ENCODE results near the gene GTPBP6.
A peak's percentile ranks its signal among the peaks of the same experiment; 100 is the strongest.
"Not testable (repeated sequence)": the region's sequence is repeated elsewhere in the genome, so short reads cannot be mapped to it uniquely, and the experiment has no call there.

The GTPBP6 gene

GRCh38 chrX:318068-318738, 393 bp downstream of the GTPBP6 start:
- peak; percentile 95 to 98 for DNase-seq (ENCODE audit: low read depth in 1 of 2, low spot score in 1 of 2)

- no peak for DNase-seq (ENCODE audit: low read depth in 1 of 2, low spot score in 1 of 2)
These were observed 1.1 kb downstream of the GTPBP6 start for GRCh38 chrX:317424-318067.

GRCh38 chrX:316351-317325, 2.0 kb downstream of the GTPBP6 start:
- no peak for DNase-seq (ENCODE audit: low read depth in 1 of 2, low spot score in 1 of 2)

- DNase-seq (ENCODE audit: low read depth in 1 of 2, low spot score in 1 of 2): no peak
These were observed 3.6 kb downstream of the GTPBP6 start for GRCh38 chrX:314781-315595.

- DNase-seq (ENCODE audit: low read depth in 1 of 2, low spot score in 1 of 2): no peak
These were observed 4.5 kb downstream of the GTPBP6 start for GRCh38 chrX:314049-314448.

GRCh38 chrX:313546-313945, 5.0 kb downstream of the GTPBP6 start:
- DNase-seq (ENCODE audit: low read depth in 1 of 2, low spot score in 1 of 2): no peak

- DNase-seq (ENCODE audit: low read depth in 1 of 2, low spot score in 1 of 2): no peak
These were observed 5.8 kb downstream of the GTPBP6 start for GRCh38 chrX:312621-313331.

- DNase-seq (ENCODE audit: low read depth in 1 of 2, low spot score in 1 of 2): no peak
These were observed 7.2 kb downstream of the GTPBP6 start for GRCh38 chrX:311156-312129.

- no peak for DNase-seq (ENCODE audit: low read depth in 1 of 2, low spot score in 1 of 2)
These were observed 7.9 kb downstream of the GTPBP6 start for GRCh38 chrX:310621-311155.

GRCh38 chrX:308821-309520, 9.6 kb downstream of the GTPBP6 start:
- DNase-seq (ENCODE audit: low read depth in 1 of 2, low spot score in 1 of 2): no peak

GRCh38 chrX:307261-308111, 11.1 kb downstream of the GTPBP6 start:
- no peak for DNase-seq (ENCODE audit: low read depth in 1 of 2, low spot score in 1 of 2)

- not testable (repeated sequence) for DNase-seq (ENCODE audit: low read depth in 1 of 2, low spot score in 1 of 2)
These were observed 11.9 kb downstream of the GTPBP6 start for GRCh38 chrX:306614-307251.

- not testable (repeated sequence) for DNase-seq (ENCODE audit: low read depth in 1 of 2, low spot score in 1 of 2)
These were observed 12.6 kb downstream of the GTPBP6 start for GRCh38 chrX:305781-306613.

- no peak for DNase-seq (ENCODE audit: low read depth in 1 of 2, low spot score in 1 of 2)
These were observed 15.6 kb downstream of the GTPBP6 start for GRCh38 chrX:302975-303374.

GRCh38 chrX:300334-300733, 18.3 kb downstream of the GTPBP6 start:
- no peak for DNase-seq (ENCODE audit: low read depth in 1 of 2, low spot score in 1 of 2)

- no peak for DNase-seq (ENCODE audit: low read depth in 1 of 2, low spot score in 1 of 2)
These were observed 19.6 kb downstream of the GTPBP6 start for GRCh38 chrX:298993-299392.

All from activated CD4-positive, alpha-beta T cell treated with anti-CD3 and anti-CD28 coated beads, Interleukin-2, amount 50 U/mL, for 24 hours (primary cell).